Left ventricle myocardium inferior (tissue), 1 donor: ENCODE results near the gene SCNN1G. TPM values are rescaled to one million over a fixed set of nuclear protein-coding genes. Genes with fewer than 3 reads are reported as not detected.

Source experiments
- DNase-seq: peaks from one replicate; pipeline ENCODE4 v3.0.0-alpha.2; 2020
- H3K27ac ChIP-seq: fragments of 200-600 bp; replicated peaks from 2 replicates; pipeline ENCODE4 v1.8.0; 2021
- H3K27me3 ChIP-seq: fragments of 200-600 bp; 2 replicates; pipeline ENCODE4 v1.8.0; 2021; ENCODE audit warnings: low read depth
- H3K36me3 ChIP-seq: fragments of 200-600 bp; 2 replicates; pipeline ENCODE4 v1.8.0; 2021
- H3K4me1 ChIP-seq: fragments of 200-600 bp; 2 replicates; pipeline ENCODE4 v1.8.0; 2021
- H3K4me3 ChIP-seq: fragments of 200-600 bp; 2 replicates; pipeline ENCODE4 v1.8.0; 2021; ENCODE audit warnings: mild to moderate bottlenecking, moderate library complexity
- H3K9me3 ChIP-seq: fragments of 200-600 bp; replicated peaks from 2 replicates; pipeline ENCODE4 v1.8.0; 2021
- intact Hi-C: fragments of 100-400 bp; cut with micrococcal nuclease; formaldehyde crosslinking; loops from one replicate; pipeline ENCODE4 v1.11.0; 2022
- total RNA-seq: library from RNA; stranded (reverse); fragmentation: NEBNext Ultra II Directional; extraction: Animal tissue kit (Norgen Biotek cat#: 25700); gene quantifications from one replicate; pipeline ENCODE4 v1.2.1, GENCODE V29; 2021
- TF ChIP-seq, protein P1 (sequence below): fragments of 200-600 bp; IDR thresholded peaks from 2 replicates; pipeline ENCODE4 v1.8.0; 2021; ENCODE audit warnings: antibody characterized with exemption, mild to moderate bottlenecking, borderline replicate concordance
- donor health status: DM: no; HTN: yes; CAD: no; lungs with severe emphysema.

SCNN1G gene
- total RNA-seq, 1 donor from 2014 or later, result not detected

DNA sequence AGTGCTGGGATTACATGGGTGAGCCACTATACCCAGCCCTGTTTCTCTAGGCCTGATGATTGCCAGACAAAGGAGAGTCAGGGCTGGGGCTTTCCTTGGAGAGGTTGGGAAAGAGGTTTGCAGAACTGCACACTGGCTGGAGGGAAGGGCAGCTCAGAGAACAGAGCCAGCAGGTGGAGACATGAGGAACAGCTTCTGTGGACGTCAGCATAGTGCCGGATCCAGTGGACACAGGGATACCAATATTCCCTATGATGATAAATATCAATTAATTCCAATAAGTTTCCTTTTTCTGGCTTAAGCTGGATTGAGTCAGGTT, 76.3 kb downstream of the SCNN1G start:
- TF ChIP-seq, protein P1, sequence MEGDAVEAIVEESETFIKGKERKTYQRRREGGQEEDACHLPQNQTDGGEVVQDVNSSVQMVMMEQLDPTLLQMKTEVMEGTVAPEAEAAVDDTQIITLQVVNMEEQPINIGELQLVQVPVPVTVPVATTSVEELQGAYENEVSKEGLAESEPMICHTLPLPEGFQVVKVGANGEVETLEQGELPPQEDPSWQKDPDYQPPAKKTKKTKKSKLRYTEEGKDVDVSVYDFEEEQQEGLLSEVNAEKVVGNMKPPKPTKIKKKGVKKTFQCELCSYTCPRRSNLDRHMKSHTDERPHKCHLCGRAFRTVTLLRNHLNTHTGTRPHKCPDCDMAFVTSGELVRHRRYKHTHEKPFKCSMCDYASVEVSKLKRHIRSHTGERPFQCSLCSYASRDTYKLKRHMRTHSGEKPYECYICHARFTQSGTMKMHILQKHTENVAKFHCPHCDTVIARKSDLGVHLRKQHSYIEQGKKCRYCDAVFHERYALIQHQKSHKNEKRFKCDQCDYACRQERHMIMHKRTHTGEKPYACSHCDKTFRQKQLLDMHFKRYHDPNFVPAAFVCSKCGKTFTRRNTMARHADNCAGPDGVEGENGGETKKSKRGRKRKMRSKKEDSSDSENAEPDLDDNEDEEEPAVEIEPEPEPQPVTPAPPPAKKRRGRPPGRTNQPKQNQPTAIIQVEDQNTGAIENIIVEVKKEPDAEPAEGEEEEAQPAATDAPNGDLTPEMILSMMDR, result no peak
- H3K4me1 ChIP-seq, result no peaks in the 10 kb centered on the region
- H3K4me3 ChIP-seq, result no peak overlapping the region
- DNase-seq, result no peak
- H3K27me3 ChIP-seq, result peaks cover 8% of the 10 kb centered on the region
- no peak overlapping the region for H3K27ac ChIP-seq
- intact Hi-C loops, result no loop called here
- H3K9me3 ChIP-seq, result no peaks in the 10 kb centered on the region
- H3K36me3 ChIP-seq, result no peaks in the 10 kb centered on the region

Other genes starting within 250 kb of the SCNN1G start
- gene USP31, start 33.3 kb upstream of the SCNN1G start, total RNA-seq, result 28.2 TPM
- not detected for gene SCNN1B, start 119.6 kb downstream of the SCNN1G start, total RNA-seq